ENCODE data around the gene TAF4B. TPM values are rescaled to one million over a fixed set of nuclear protein-coding genes. Genes with fewer than 3 reads are reported as not detected.

TAF4B gene
- total and polyA plus RNA-seq, 9 of the 15 experiments (the other 6 are each of a cell fraction or from before 2014, with no cell fraction given): 4.5 to 25.3 (median 20.5) TPM

DNA sequence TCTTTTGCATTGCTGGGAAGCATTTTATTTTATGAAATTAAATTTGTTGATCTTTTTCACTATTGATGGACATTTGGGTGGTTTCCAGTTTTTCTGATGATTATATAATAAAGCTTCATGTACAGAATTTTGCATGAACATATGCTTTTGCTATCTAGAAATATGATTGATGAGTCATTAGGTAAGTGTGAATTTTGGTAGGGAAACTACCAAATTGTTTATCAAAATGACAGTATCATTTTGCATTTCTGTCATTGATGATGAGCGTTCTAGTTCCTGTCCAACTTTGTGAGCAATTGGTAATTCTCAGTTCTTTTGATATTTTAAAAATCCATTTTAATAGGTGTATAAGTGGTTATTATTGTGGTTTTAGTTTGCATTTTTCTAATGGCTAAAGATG, 67.7 kb downstream of the TAF4B start:
- WGBS (ENCODE audit: insufficient coverage, low coverage, missing lambda C conversion rate): 94% methylated on average over 1 of the region's 1 CpG
- ATAC-seq (no peak), FAIRE-seq (no peak), DNase-seq (ENCODE audit: extremely low read depth in 1 of 4, low spot score in 3 of 4) (no peak)
- Histone ChIP-seq H3K9ac (ENCODE audit: insufficient read depth in 1 of 2, low read depth in 2 of 2, low read length in 2 of 2) (no peak overlapping the region), H3K9me3 (replicated peaks; ENCODE audit: control insufficient read depth, insufficient read depth, low read depth, low read length) (no peaks in the 10 kb centered on the region), H3K27me3 (ENCODE audit: control insufficient read depth in 2 of 2, insufficient read depth in 2 of 2, low read length in 2 of 2) (no peaks in the 10 kb centered on the region), H3K27ac (ENCODE audit: extremely low read depth, low read depth, low read length) (no peak overlapping the region), H3K4me1 (replicated peaks in 1 of 2; ENCODE audit: control insufficient read depth in 2 of 2, insufficient read depth in 2 of 2, low read length in 2 of 2) (0 out of 5 replicates have a peak, but pooled peaks cover 0 to 5% of the 10 kb centered on the region in 2 experiments), H3K9me1 (ENCODE audit: control insufficient read depth, insufficient read depth, low read length) (peaks cover 3% of the 10 kb centered on the region), H4K20me1 (replicated peaks; ENCODE audit: control insufficient read depth, insufficient read depth, low read length) (no peaks in the 10 kb centered on the region), H3K4me3 (no peak overlapping the region), H3K79me2 (ENCODE audit: control insufficient read depth, insufficient read depth, low read length) (no peaks in the 10 kb centered on the region), H2AFZ (ENCODE audit: low read depth, low read length) (no peak overlapping the region), H3K4me2 (ENCODE audit: insufficient read depth, low read length) (no peak overlapping the region), H3K36me3 (ENCODE audit: control insufficient read depth, insufficient read depth, low read length) (peaks cover 21% of the 10 kb centered on the region; the same call in 2 of the 3 replicates)
- in situ Hi-C loops (cut with MboI) (no loop called here), intact Hi-C loops (cut with micrococcal nuclease) (no loop called here)
- ChIA-PET CTCF (ENCODE audit: low intra/inter-chr PET ratio) (no interaction called here), POLR2A (no interaction called here)
- TF ChIP-seq RCOR1 (IDR thresholded peaks at IDR 0.05; ENCODE audit: borderline replicate concordance in 1 of 2, low read depth in 2 of 2, low read length in 2 of 2) (no peak), ZNF316 (IDR thresholded peaks at IDR 0.05) (0 out of 2 replicates have a peak, but pooled peaks have one; percentile 14)
- no TSS peak for BruUV-seq (replicated peaks)

DNA sequence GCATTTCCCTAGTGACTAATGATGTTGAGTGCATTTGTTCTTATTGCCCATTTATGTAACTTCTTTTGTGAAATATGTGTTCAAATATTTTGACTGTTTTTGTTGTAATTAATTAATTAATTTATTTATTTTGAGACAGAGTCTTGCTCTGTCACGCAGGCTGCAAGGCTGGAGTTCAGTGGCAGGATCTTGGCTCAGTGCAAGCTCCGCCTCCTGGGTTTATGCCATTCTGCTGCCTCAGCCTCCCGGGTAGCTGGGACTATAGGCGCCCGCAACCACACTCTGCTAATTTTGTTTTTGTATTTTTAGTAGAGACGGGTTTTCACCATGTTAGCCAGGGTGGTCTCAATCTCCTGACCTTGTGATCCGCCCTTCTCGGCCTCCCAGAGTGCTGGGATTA, 71.9 kb downstream of the TAF4B start:
- H3K9me3 ChIP-seq (replicated peaks; ENCODE audit: control insufficient read depth, insufficient read depth, low read depth, low read length): no peaks in the 10 kb centered on the region
- peaks cover 3% of the 10 kb centered on the region for H3K9me1 ChIP-seq (ENCODE audit: control insufficient read depth, insufficient read depth, low read length)
- no peak overlapping the region for H3K27ac ChIP-seq (ENCODE audit: extremely low read depth, low read depth, low read length)
- 94% methylated on average over 8 of the region's 8 CpGs for WGBS (ENCODE audit: insufficient coverage, low coverage, missing lambda C conversion rate)
- H3K79me2 ChIP-seq (ENCODE audit: control insufficient read depth, insufficient read depth, low read length): no peaks in the 10 kb centered on the region
- H3K4me3 ChIP-seq: no peak overlapping the region
- DNase-seq (ENCODE audit: extremely low read depth in 1 of 4, low spot score in 3 of 4): no peak
- BruUV-seq (replicated peaks): no TSS peak
- POLR2A ChIA-PET: interaction anchor here (0.7 kb wide), 1 partner anchor 87 kb away, joined by 4 read pairs; no protein-coding TSS in a partner anchor
- TF ChIP-seq ATF1 (CRISPR knock-in tag; IDR thresholded peaks at IDR 0.05) (0 out of 2 replicates have a peak, but pooled peaks have one; percentile 0), ATF1 (tag; IDR thresholded peaks at IDR 0.05) (no peak), RBFOX2 (IDR thresholded peaks at IDR 0.05; ENCODE audit: low read depth, low read length) (no peak)
- TF ChIP-seq, protein P1, sequence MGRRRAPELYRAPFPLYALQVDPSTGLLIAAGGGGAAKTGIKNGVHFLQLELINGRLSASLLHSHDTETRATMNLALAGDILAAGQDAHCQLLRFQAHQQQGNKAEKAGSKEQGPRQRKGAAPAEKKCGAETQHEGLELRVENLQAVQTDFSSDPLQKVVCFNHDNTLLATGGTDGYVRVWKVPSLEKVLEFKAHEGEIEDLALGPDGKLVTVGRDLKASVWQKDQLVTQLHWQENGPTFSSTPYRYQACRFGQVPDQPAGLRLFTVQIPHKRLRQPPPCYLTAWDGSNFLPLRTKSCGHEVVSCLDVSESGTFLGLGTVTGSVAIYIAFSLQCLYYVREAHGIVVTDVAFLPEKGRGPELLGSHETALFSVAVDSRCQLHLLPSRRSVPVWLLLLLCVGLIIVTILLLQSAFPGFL (CRISPR knock-in tag; IDR thresholded peaks at IDR 0.05): no peak
- TF ChIP-seq, protein P2, sequence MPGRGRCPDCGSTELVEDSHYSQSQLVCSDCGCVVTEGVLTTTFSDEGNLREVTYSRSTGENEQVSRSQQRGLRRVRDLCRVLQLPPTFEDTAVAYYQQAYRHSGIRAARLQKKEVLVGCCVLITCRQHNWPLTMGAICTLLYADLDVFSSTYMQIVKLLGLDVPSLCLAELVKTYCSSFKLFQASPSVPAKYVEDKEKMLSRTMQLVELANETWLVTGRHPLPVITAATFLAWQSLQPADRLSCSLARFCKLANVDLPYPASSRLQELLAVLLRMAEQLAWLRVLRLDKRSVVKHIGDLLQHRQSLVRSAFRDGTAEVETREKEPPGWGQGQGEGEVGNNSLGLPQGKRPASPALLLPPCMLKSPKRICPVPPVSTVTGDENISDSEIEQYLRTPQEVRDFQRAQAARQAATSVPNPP (IDR thresholded peaks at IDR 0.05; ENCODE audit: borderline replicate concordance, insufficient read depth, insufficient read length): no peak
- in situ Hi-C loops (cut with MboI): no loop called here
- ATAC-seq: no peak
- 0 out of 5 replicates have a peak, but pooled peaks cover 0 to 5% of the 10 kb centered on the region in 2 experiments for H3K4me1 ChIP-seq (replicated peaks in 1 of 2; ENCODE audit: control insufficient read depth in 2 of 2, insufficient read depth in 2 of 2, low read length in 2 of 2)
- H2AFZ ChIP-seq (ENCODE audit: low read depth, low read length): no peak overlapping the region
- FAIRE-seq: no peak
- peaks cover 17% of the 10 kb centered on the region; the same call in 2 of the 3 replicates for H3K36me3 ChIP-seq (ENCODE audit: control insufficient read depth, insufficient read depth, low read length)
- CTCF ChIA-PET (ENCODE audit: low intra/inter-chr PET ratio): no interaction called here
- no peak overlapping the region for H3K4me2 ChIP-seq (ENCODE audit: insufficient read depth, low read length)
- no peak overlapping the region for H3K9ac ChIP-seq (ENCODE audit: insufficient read depth in 1 of 2, low read depth in 2 of 2, low read length in 2 of 2)
- no peaks in the 10 kb centered on the region for H3K27me3 ChIP-seq (ENCODE audit: control insufficient read depth in 2 of 2, insufficient read depth in 2 of 2, low read length in 2 of 2)
- intact Hi-C loops (cut with micrococcal nuclease): loop anchor here (5.0 kb wide), 1 partner anchor 71 kb away; the partner anchor contains the start of gene TAF4B
- no peaks in the 10 kb centered on the region for H4K20me1 ChIP-seq (replicated peaks; ENCODE audit: control insufficient read depth, insufficient read depth, low read length)
